Activated CD4-positive, alpha-beta T cell treated with anti-CD3 and anti-CD28 coated beads for 1 hour (primary cell): ENCODE results near the gene NXF1.
A peak's percentile ranks its signal among the peaks of the same experiment; 100 is the strongest.
"Not testable (repeated sequence)": the region's sequence is repeated elsewhere in the genome, so short reads cannot be mapped to it uniquely, and the experiment has no call there.

ENCODE experiments used
- DNase-seq: peaks from one replicate; pipeline ENCODE4 v3.0.0-alpha.2; 2020

NXF1 gene

GRCh38 chr11:62782753-62783152, 22.5 kb downstream of the NXF1 start:
- DNase-seq, result no peak

DNA sequence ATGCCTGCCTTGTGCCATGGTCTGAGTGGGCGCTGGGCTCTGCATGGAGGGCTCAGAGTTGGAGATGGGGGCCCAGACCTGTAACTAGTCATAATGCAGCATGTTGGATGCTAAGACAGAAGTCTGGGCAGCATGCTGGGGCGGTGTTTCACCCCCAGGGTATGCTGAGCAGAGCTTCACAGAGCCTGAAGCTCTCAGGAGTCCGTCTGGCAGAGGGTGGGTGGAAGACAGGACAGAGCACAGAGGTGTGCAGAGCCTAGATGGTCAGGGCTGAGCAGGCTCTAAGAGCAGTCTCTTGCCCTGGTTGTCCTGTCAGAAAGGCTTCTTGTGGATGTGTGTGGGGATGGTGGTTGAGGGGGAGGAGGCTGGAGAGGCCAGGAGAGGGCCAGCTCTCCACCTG, 26.8 kb downstream of the NXF1 start:
- DNase-seq, result no peak

DNA sequence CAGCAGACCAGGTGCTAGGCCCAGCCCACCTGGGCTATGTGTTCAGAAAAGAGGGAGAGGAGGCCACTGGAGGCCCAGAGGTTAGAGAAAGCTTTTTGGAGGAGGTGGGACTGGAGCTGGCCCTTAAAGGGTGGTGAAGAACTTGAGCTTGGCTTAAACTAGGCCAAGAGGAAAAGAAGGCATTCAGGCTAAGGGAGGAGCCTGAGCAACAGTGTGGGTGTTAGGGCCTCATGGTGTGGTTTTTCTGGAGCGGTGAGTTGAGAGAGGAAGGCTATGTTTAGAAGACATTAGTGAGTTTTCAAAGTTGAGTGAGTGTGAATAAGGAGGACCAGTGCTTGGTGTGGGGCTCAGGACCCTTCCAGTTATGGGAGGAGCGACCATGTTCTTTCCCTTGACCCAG, 27.9 kb downstream of the NXF1 start:
- no peak for DNase-seq

DNA sequence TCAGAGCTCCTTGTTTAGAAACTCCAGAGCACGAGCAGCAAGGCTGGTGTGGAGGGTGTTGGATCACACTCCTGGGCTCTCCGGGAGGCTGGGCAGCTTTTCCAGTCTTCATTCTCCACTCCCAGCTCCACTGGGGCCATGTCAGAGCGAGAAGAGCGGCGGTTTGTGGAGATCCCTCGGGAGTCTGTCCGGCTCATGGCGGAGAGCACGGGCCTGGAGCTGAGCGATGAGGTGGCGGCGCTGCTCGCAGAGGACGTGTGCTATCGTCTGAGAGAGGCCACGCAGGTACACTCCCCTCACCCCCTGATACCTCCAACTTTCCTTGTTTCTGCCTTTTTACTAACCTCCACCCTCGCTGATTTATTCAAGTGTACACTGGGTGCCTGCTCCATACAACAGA, 29.6 kb downstream of the NXF1 start:
- no peak for DNase-seq

DNA sequence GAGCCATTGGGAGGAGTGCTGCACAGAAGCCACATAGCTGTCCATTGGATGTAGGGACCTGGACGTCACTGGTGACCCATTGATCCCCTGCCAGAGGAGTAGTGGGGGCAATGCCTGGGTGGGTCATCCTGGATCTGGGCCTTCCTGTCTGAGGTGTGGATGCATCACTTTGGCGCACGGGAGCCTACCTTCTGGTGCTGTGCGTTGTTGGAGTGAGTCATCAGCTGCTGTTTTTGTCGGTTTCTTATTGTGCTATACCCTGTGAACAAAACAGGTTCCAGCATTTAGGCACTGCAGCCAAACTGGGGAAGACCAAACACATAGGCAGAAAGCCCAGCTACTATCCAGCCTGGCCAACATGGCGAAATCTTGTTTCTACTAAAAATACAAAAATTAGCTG, 30.8 kb downstream of the NXF1 start:
- no peak for DNase-seq

- peak; percentile 84 for DNase-seq
Measured at GRCh38 chr11:62771144-62772021, 33.9 kb downstream of the NXF1 start, which contains the start of gene TAF6L. Gene TAF6L (plus strand): TSS chr11:62771396. CDS start chr11:62775784, 4,388 bp downstream.

DNA sequence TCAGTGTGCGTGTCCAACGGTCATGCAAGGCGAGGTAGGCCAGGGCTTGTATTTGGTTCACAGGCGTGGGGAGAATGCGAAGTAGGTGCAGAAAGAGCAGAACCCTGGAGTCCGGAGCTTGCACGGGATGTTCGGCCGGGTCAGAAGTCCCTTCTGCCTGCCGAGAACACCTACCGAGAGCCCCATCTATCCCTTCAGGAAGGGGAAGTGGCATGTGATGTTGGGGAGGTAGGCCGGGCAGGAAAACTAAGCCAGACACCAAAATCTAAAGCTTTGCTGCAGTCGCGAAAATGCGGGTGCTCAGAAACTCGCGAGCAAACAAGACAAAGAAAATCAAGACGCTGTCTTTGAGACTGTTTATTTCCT, 34.5 kb downstream of the NXF1 start:
- no peak for DNase-seq

- DNase-seq, result not testable (repeated sequence)
Measured at GRCh38 chr11:62760867-62761227, 44.4 kb downstream of the NXF1 start.

- no peak for DNase-seq
Measured at GRCh38 chr11:62757846-62758788, 47.1 kb downstream of the NXF1 start.

DNA sequence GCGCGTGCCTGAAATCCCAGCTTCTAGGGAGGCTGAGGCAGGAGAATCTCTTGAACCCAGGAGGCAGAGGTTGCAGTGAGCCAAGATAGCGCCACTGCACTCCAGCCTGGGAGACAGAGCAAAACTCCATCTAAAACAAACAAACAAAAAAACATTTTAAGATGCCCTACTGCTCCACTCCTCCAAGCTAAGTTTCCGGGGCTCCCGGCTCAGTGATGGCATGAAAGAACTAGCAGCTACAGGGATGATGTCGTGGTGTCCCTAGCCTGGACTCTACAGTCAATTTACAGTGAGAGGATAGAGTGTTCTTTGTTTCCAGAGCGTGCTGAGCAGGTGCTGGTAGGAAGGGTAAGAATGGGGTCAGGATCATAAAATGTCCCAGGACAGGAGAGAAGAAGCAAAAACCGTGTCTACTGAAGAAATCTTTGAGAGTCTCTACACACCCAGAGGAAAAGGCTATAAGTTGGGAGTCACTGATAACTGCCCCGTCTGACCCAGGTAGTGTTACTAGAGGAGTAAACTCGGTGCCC, 50.1 kb downstream of the NXF1 start:
- DNase-seq, result no peak

DNA sequence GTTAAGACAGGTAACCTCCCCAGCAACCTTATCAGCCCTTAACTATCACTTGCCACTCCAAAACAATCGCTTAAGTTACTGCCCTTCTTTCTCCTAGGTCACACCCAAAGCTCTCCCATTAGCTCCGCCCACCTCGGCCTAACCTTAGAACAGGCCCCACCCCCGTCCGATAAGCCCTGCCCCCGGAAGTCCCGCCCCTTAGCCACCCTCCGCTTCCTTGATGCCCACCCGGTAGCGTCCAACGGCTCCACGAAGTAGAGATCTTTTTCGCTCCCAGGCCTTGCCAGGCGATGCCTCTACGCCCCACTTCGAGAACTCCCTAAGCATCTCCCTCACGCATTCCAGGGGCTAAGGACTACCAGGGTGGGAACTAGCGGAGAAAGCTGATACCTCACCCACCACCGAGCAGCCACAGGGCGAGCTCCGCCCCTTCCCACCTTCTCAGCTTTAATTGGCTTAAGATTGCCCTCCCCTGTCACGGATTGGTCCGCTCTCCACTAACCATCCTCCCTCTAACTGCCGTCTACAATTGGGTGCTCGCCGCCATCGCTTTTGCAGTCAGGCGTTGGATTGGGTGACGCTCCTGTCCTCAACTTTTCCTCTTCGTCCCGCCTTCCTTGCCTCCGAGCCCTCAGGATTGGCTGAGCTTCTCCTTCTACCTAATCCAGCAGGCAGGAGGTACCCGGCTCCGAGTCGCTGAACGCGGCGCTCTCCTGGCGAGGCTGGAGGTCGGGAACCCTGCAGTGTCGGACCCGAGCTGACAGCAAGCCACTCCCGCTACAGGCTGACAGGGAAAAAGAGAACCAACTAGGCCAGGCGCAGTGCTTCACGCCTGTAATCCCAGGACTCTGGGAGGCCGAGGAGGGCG, 51.3 kb downstream of the NXF1 start, which contains the start of gene ZBTB3:
Gene ZBTB3, minus strand, starts transcription at position 425 of the 868 bp plus-strand sequence. CDS start 496 bp downstream, outside the sequence.
- DNase-seq, result peak; percentile 91

GRCh38 chr11:62752994-62753735, 52.1 kb downstream of the NXF1 start:
- DNase-seq, result no peak

GRCh38 chr11:62752177-62752785, 53.0 kb downstream of the NXF1 start:
- no peak for DNase-seq

DNA sequence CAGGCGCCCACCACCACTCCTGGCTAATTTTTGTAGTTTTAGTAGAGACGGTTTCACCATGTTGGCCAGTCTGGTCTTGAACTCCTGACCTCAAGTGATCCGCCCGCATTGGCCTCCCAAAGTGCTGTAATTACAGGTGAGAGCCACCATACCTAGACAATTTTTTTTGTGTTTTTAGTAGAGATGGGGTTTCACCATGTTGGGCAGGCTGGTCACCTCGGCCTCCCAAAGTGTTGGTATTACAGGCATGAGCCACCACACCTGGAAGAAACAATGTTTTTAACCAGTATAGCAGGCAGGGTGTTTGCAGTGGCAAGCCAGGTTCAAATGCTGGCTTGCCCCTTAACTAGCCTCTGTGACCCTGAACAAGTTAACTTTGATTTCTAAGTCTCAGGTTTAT, 55.3 kb downstream of the NXF1 start:
- DNase-seq, result not testable (repeated sequence)

DNA sequence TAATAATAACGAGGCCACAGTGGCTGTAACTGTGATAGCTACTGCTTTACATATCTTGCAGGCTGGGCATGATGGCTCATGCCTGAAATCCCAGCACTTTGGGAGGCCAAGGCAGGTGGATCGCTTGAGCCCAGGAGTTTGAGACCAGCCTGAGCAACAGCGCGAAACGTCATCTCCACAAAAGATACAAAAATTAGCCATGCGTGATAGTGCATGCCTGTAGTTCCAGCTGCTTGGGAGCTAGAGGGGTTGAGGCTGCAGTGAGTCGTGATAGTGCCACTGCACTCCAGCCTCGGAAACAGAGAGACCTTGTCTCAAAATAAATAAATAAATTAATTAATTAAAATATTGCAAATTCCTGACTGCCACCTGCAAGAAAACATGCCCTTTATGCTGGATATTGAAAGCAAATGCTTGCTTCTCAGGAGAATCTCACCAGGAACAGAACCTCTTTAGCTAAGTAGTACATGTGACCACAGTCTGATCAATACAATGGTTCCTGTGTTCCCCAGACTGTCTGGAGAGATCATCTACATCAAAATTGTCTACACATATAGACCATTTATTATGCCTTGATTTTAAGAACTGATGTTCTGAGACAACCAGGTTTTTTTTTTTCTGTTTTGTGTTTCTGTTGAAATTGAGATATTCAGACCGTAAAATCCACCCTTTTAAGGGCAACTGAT, 57.6 kb downstream of the NXF1 start:
- no peak for DNase-seq
